GM12891 (cell line): ENCODE data around the gene MLYCD.

Source experiments
- SPI1 ChIP-seq: IDR thresholded peaks from 2 replicates; pipeline ENCODE4 v1.6.1; 2011; ENCODE audit warnings: low read depth, low read length, control low read depth
- TAF1 ChIP-seq: IDR thresholded peaks from 2 replicates; pipeline ENCODE4 v1.6.1; 2011; ENCODE audit warnings: low read depth, low read length, control low read depth

- TF ChIP-seq TAF1 (no peak), SPI1 (no peak)
Observed at GRCh38 chr16:83932304-83932703, 33.4 kb downstream of the MLYCD start.
